Colonic mucosa (tissue), 4 donors: ENCODE measurements around the gene PER2. TPM values are rescaled to one million over a fixed set of nuclear protein-coding genes. Genes with fewer than 3 reads are reported as not detected.

Source experiments
- DNase-seq: peaks from one replicate; pipeline ENCODE4 v3.0.0-alpha.2; 2020
- H3K27ac ChIP-seq: fragments of 200-600 bp; one replicate; pipeline ENCODE4 v1.8.0; 2021
- H3K27me3 ChIP-seq: fragments of 200-600 bp; one replicate; pipeline ENCODE4 v1.8.0; 2021
- H3K36me3 ChIP-seq: fragments of 200-600 bp; one replicate; pipeline ENCODE4 v1.8.0; 2021
- H3K4me1 ChIP-seq: fragments of 200-600 bp; one replicate; pipeline ENCODE4 v1.8.0; 2021; ENCODE audit warnings: mild to moderate bottlenecking
- H3K4me3 ChIP-seq: fragments of 200-600 bp; one replicate; pipeline ENCODE4 v1.8.0; 2021
- H3K9ac ChIP-seq, 2 donors: one replicate each; pipeline ENCODE4 v1.7.0; 2013; ENCODE audit warnings: control low read depth in 2 of 2, low read depth in 2 of 2, low read length in 2 of 2
- H3K9me3 ChIP-seq: fragments of 200-600 bp; one replicate; pipeline ENCODE4 v1.8.0; 2021
- intact Hi-C: fragments of 100-400 bp; cut with DNase I; formaldehyde crosslinking; loops from one replicate; pipeline ENCODE4 v1.14.1; 2022
- total RNA-seq, 2 donors: library from RNA; stranded (reverse); fragmentation: NEBNext Ultra II Directional in 1 of 2; extraction: Animal tissue kit (Norgen Biotek cat#: 25700) in 1 of 2; gene quantifications; one replicate each; pipeline ENCODE4 v1.2.1, GENCODE V29; 2021
- TF ChIP-seq, protein P1 (sequence below): fragments of 200-600 bp; IDR thresholded peaks from one replicate; pipeline ENCODE4 v1.8.0; 2022; ENCODE audit warnings: antibody characterized with exemption, mild to moderate bottlenecking
- donor health status: healthy.
- donor health status: DM: no; HTN: no; CAD: no.
- donor health status: DM: no; HTN: no; CAD: no.

The PER2 gene
- total RNA-seq, 2 donors from 2014 or later: 22.1 to 29.2 TPM

DNA sequence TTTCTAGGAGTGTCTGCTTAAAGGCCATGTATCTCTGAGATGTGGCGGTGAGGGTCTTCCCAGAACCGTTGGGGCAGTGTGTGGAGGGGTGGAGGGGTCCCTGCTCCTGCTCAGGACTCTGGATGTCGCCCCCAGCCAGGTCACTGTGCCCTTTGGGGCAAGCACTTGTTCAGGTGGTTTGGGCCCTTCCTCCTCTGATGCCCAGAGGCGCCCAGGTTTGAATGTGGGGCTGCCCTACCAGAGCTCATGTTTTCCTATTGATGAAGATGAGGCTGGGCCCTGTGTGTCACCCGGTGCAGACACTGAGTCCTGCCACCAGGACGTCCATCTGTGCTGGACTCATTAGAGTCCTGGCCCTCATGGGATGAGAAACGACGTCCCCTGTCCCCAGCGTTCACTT is 14.3 kb upstream of the PER2 start:
- Histone ChIP-seq H3K36me3 (no peaks in the 10 kb centered on the region), H3K4me1 (no peaks in the 10 kb centered on the region), H3K4me3 (no peak overlapping the region), H3K9ac (no peak overlapping the region), H3K27ac (no peak overlapping the region), H3K9me3 (no peaks in the 10 kb centered on the region), H3K27me3 (no peaks in the 10 kb centered on the region)
- intact Hi-C loops: no loop called here
- DNase-seq: no peak
- TF ChIP-seq, protein P1, sequence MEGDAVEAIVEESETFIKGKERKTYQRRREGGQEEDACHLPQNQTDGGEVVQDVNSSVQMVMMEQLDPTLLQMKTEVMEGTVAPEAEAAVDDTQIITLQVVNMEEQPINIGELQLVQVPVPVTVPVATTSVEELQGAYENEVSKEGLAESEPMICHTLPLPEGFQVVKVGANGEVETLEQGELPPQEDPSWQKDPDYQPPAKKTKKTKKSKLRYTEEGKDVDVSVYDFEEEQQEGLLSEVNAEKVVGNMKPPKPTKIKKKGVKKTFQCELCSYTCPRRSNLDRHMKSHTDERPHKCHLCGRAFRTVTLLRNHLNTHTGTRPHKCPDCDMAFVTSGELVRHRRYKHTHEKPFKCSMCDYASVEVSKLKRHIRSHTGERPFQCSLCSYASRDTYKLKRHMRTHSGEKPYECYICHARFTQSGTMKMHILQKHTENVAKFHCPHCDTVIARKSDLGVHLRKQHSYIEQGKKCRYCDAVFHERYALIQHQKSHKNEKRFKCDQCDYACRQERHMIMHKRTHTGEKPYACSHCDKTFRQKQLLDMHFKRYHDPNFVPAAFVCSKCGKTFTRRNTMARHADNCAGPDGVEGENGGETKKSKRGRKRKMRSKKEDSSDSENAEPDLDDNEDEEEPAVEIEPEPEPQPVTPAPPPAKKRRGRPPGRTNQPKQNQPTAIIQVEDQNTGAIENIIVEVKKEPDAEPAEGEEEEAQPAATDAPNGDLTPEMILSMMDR: no peak

DNA sequence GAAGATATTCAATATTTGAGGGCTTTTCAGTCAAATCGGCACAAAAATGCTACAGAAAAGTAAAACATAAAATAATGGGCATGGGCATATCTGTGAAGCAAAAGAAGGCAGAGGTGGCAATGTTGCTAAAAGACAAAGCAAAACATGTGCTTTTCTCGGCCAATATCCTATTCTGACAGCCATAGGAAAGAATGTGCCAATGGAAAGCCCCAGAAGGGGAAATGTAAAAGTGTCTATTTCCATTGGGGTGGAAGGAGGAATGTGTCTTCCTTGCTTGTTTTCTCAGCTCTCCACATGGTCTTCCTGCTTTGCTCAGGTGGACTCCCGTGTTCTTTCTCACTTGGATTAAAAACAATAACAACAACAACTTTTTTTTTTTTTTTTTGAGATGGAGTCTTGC is 13.7 kb upstream of the PER2 start:
- Histone ChIP-seq H3K4me1 (no peaks in the 10 kb centered on the region), H3K27me3 (no peaks in the 10 kb centered on the region), H3K9ac (no peak overlapping the region), H3K27ac (no peak overlapping the region), H3K36me3 (no peaks in the 10 kb centered on the region), H3K9me3 (no peaks in the 10 kb centered on the region), H3K4me3 (no peak overlapping the region)
- DNase-seq: no peak
- TF ChIP-seq, protein P1: no peak
- intact Hi-C loops: no loop called here

DNA sequence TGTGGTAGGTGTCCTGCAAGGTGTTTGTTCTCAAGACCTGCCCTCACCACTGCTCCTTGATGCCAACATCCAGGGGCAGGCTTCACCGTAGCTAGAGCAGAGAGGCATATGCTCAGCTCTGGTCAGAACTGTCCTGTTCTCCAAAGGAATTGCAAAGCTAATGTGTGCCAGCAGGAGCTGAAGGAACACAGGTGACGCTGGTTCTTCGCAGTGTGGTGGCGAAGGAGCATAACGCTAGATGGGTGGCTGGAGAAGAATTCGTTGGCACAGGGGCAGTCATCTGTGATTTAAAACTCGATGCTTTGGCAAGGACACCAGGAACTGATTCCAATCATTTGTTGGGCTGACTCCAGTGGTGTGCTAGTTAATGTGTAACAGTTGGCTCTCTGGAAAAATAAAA is 11.4 kb upstream of the PER2 start:
- Histone ChIP-seq H3K27ac (peak overlapping the region; percentile 33), H3K4me3 (no peak overlapping the region), H3K9me3 (no peaks in the 10 kb centered on the region), H3K27me3 (no peaks in the 10 kb centered on the region), H3K9ac (peak overlapping the region in 1 of 2 donors; percentile 70), H3K4me1 (no peaks in the 10 kb centered on the region), H3K36me3 (no peaks in the 10 kb centered on the region)
- peak; percentile 72 for DNase-seq
- intact Hi-C loops: no loop called here
- TF ChIP-seq, protein P1: no peak

DNA sequence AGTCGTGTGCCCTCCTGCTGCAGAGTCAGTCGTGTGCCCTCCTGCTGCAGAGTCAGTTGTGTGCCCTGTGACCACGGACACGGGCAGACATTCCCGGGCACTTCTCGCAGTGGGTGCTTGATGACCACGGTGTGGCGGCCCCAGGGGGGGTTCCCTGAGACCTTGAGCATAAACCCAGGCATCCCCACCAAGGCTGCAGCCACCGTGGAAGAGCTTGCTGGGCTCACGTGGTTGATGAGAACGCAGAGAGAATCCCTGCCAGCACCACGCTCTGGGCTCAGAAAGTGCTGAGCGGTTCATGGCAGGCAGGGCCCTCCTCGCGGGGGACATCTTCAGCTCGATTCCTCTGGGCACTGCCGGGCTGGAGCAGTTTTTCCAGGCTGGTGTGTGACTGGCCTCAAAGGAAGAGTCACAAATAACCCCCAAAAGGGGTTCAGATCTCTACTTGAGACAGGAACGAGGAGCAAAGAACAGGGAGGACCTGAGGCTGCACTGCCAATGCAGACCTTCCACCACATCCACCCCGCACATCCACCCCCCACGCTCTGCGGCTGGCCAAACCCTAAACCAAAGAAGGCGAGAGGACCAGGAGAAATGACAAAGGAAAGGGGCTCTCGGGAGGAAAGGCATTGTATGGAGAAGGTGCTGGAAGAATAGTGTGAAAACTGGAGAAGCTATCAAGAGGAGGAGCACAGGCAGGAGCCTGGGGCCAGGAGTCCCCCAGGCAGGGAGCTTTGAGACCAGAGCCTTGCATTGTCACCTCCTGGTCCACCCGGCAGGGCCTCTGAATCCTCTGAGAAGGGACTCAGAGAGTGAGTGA is 8.4 kb upstream of the PER2 start:
- Histone ChIP-seq H3K36me3 (no peaks in the 10 kb centered on the region), H3K4me1 (peaks cover 4% of the 10 kb centered on the region), H3K27ac (no peak overlapping the region), H3K9me3 (no peaks in the 10 kb centered on the region), H3K9ac (no peak overlapping the region), H3K4me3 (no peak overlapping the region), H3K27me3 (no peaks in the 10 kb centered on the region)
- intact Hi-C loops: no loop called here
- TF ChIP-seq, protein P1: no peak
- no peak for DNase-seq

DNA sequence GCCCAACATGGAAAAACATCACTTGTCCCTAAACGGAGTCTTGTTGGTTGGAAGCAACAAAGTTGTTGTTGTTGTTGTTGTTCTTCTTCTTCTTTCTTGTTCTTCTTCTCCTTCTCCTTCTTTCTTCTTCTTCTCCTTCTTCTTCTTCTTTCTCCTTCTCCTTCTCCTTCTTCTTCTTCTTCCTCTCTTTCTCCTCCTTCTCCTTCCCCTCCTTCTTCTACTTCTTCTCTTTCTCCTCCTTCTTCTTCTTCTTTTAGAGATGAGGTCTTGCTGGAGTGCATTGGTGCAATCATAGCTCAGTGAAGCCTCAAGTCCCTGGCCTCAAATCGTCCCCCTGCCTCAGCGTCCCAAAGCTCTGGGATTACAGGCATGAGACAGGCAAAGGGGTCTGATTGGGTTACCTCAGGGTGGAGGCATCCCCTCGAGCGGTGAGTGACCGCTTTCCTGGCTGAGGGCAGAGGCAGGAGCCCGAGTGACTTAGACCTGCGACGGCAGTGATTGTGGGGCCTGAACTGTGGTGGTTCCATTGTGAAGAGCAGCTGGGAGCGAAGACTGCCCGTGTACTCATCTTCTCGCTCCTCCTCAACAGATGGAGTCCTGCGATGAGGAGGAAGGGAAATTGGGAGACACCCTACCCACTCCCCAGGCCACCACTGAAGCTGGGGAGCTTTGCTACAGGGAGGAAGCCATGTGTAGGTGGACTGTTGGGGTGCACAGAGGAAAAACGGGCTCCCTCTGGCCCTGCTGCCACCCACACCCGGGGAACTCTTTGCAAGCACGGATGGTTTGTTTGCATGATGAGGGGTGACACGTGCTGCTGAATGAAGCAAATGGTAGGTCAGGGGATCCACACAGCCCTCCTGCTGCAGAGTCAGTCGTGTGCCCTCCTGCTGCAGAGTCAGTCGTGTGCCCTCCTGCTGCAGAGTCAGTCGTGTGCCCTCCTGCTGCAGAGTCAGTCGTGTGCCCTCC is 7.0 kb upstream of the PER2 start:
- TF ChIP-seq, protein P1: no peak
- no peak overlapping the region for H3K27ac ChIP-seq
- H3K9ac ChIP-seq: peak overlapping the region in 1 of 2 donors; percentile 49
- H3K36me3 ChIP-seq: no peaks in the 10 kb centered on the region
- no peaks in the 10 kb centered on the region for H3K27me3 ChIP-seq
- H3K4me1 ChIP-seq: peaks cover 4% of the 10 kb centered on the region
- no peak for DNase-seq
- H3K9me3 ChIP-seq: no peaks in the 10 kb centered on the region
- intact Hi-C loops: no loop called here
- no peak overlapping the region for H3K4me3 ChIP-seq
